ENCODE results near the gene SKA2.

DNA sequence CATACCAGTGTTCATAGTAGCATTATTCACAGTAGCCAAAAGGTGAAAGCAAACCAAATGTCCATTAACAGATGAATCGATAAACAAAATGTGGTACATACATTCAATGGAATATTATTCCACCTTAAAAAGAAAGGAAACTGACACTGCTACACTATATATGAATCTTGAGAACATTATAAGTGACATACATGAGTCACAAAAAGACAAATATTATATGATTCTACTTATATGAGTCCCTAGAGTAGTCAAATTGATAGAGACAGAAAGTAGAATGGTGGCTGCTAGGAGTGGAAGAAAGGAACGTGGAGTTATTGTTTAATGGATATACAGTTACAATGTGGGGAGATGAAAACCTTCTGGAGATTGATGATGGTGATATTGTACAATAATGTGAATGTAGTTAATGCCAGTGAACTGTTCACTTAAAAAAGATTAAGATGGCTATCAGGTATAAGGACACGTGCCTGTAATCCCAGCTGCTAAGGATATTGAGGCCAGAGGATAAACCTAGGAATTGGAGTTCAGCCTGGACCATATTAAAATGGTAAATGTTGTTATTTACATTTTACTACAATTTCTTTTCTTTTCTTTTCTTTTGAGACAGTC lies 28.1 kb downstream of the SKA2 start:
- TF ChIP-seq, protein P1, sequence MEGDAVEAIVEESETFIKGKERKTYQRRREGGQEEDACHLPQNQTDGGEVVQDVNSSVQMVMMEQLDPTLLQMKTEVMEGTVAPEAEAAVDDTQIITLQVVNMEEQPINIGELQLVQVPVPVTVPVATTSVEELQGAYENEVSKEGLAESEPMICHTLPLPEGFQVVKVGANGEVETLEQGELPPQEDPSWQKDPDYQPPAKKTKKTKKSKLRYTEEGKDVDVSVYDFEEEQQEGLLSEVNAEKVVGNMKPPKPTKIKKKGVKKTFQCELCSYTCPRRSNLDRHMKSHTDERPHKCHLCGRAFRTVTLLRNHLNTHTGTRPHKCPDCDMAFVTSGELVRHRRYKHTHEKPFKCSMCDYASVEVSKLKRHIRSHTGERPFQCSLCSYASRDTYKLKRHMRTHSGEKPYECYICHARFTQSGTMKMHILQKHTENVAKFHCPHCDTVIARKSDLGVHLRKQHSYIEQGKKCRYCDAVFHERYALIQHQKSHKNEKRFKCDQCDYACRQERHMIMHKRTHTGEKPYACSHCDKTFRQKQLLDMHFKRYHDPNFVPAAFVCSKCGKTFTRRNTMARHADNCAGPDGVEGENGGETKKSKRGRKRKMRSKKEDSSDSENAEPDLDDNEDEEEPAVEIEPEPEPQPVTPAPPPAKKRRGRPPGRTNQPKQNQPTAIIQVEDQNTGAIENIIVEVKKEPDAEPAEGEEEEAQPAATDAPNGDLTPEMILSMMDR (IDR thresholded peaks at IDR 0.05; ENCODE audit: low read depth, low read length, missing input control): no peak
- TF ChIP-seq, protein P2, sequence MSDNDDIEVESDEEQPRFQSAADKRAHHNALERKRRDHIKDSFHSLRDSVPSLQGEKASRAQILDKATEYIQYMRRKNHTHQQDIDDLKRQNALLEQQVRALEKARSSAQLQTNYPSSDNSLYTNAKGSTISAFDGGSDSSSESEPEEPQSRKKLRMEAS (IDR thresholded peaks at IDR 0.05): no peak
- TF ChIP-seq RAD21 (IDR thresholded peaks at IDR 0.05): no peak

Data from liver (tissue), 3 donors.